Epithelial cell of proximal tubule (primary cell): ENCODE measurements around the gene ZNF804B. TPM values are rescaled to one million over a fixed set of nuclear protein-coding genes. Genes with fewer than 3 reads are reported as not detected.

ENCODE experiments used
- DNase-seq: peaks from one replicate; pipeline ENCODE4 v3.0.0-alpha.2; 2011; ENCODE audit warnings: low read depth
- H3K4me3 ChIP-seq: 2 replicates; pipeline ENCODE4 v1.5.1; 2011; ENCODE audit warnings: low read depth, mild to moderate bottlenecking, low read length
- total RNA-seq: library from RNA; depleted of rRNA; stranded (reverse); fragments of >200 nt; gene quantifications from 2 replicates; pipeline ENCODE4 v1.2.3, GENCODE V29; 2015
- TF ChIP-seq, protein P1 (sequence below): conservative IDR thresholded peaks from 2 replicates; pipeline ENCODE4 v1.5.1; 2012; ENCODE audit warnings: low read depth, mild to moderate bottlenecking, low read length

Gene ZNF804B
- total RNA-seq, 1 donor from 2014 or later: not detected

DNA sequence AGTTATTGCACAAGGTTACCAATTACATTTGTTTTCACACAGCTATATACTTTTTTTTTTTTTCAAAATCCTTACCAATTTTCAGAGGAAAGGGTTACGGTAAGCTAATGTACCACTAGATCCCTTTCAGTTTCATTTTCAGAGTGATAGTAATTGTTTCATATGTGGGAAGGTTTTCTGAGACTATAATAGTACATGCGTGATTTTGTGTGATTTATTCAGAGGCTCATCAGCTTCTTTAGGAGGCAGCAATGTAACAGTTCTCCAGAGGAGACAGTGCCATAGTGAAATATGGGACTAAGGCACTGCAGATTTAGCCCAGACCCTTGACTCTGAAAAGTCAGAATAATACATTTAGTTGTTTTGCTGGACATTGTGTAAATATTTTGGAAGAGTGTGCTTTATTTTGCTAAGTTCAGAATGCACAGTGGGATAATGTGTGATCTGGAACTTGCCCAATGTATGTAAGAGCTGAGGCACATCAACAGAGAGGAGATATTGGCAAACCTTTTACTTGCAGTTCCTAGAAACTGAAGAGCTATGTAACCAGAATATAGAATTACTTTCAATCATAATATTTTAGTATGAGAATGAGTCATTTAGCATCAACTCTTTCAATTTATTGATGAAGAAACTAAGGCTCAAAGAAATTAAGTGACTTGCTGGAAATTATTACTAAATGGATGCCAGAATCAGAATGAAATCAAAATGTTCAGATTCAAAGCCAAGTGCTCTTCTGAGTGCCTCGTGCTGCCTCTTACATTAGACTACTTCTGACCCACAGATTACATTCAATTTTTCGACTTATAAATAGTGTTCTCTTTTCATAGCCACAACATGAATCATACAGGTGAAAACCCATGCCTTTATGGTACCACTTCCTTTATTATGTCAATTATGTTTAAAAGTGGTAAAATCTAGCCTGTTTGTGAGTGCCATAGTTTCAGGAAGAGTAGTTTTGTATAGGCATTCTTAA, 243.8 kb downstream of the ZNF804B start:
- H3K4me3 ChIP-seq: peak overlapping the region; percentile 35
- TF ChIP-seq, protein P1, sequence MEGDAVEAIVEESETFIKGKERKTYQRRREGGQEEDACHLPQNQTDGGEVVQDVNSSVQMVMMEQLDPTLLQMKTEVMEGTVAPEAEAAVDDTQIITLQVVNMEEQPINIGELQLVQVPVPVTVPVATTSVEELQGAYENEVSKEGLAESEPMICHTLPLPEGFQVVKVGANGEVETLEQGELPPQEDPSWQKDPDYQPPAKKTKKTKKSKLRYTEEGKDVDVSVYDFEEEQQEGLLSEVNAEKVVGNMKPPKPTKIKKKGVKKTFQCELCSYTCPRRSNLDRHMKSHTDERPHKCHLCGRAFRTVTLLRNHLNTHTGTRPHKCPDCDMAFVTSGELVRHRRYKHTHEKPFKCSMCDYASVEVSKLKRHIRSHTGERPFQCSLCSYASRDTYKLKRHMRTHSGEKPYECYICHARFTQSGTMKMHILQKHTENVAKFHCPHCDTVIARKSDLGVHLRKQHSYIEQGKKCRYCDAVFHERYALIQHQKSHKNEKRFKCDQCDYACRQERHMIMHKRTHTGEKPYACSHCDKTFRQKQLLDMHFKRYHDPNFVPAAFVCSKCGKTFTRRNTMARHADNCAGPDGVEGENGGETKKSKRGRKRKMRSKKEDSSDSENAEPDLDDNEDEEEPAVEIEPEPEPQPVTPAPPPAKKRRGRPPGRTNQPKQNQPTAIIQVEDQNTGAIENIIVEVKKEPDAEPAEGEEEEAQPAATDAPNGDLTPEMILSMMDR: no peak
- DNase-seq: no peak

- TF ChIP-seq, protein P1: no peak
Measured at GRCh38 chr7:89012016-89012415, 252.5 kb downstream of the ZNF804B start.

GRCh38 chr7:89017695-89018094, 258.2 kb downstream of the ZNF804B start:
- TF ChIP-seq, protein P1: no peak
- no peak for DNase-seq
- H3K4me3 ChIP-seq: no peak overlapping the region

More at GRCh38 chr7:89012016-89012415, 252.5 kb downstream of the ZNF804B start:
- no peak overlapping the region for H3K4me3 ChIP-seq
- DNase-seq: no peak

DNA sequence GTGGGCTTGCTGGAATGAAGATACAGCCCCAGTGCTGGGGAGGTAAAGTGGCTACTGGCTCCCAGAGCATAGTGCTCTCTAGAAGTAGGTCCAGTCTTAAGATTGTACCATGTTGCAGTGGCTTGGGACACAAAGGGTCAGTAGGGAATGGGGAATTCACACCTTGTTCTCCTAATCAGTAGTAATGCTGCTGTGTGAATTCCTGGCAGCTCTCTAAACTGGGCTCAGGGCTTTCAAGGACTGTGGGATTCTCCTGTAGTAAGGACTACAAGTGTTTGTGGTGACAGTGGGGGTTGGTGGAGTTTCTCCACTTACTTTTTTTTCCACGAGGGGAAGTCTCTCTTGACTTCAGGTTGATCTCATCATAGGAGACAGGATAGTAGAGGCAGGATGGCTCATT, 262.2 kb downstream of the ZNF804B start:
- H3K4me3 ChIP-seq: no peak overlapping the region
- TF ChIP-seq, protein P1: no peak
- no peak for DNase-seq

DNA sequence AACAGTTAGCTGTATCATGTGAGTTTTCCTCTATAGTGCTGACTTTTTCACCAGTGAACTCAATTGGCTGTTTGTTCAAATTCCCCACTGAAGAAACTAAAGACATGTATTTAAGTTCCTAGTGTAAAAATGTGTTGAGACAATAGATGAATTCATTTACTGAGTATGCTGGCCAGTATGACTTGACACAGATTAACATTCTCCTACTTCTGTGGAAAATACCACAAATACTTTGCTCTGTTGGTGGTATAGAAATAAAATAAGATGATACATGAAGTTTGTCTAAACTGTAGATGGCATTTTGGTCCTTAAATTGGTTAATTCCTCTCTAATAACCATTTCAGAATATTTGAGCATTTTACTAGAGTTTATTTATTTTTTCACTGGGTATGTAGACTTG, 263.7 kb downstream of the ZNF804B start:
- TF ChIP-seq, protein P1: no peak
- no peak for DNase-seq

DNA sequence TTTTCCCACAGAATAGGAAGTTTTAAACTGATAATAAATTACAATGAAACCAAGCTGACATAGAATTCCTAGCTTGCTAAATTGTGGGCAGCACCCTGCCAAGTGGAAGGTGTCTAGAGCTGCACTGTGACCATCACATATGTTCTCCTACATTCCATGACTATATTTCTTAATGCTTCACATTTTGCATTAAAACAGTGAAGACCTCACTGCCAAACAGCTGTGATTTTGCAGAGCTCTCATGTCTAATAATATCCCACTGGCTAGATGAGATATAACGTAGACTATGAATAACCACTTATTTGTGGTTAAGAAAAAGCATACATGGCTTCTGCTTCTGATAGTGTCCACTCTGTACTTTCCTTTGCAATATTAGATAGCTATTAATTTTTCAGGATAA, 264.4 kb downstream of the ZNF804B start:
- no peak overlapping the region for H3K4me3 ChIP-seq
- no peak for DNase-seq
- TF ChIP-seq, protein P1: no peak

More for the DNA sequence above, 263.7 kb downstream of the ZNF804B start:
- no peak overlapping the region for H3K4me3 ChIP-seq

GRCh38 chr7:89027781-89028180, 268.3 kb downstream of the ZNF804B start:
- H3K4me3 ChIP-seq: no peak overlapping the region
- no peak for DNase-seq
- TF ChIP-seq, protein P1: no peak
